HL-60/S4 treated with phorbol 12-myristate 13-acetate at 8.2 ng/mL for 4 days and 3 days (cell line): ENCODE data around the gene COQ10A.

Experiments used
- in situ Hi-C: fragments of 300-500 bp; cut with MboI; formaldehyde crosslinking; loops from 2 replicates; pipeline ENCODE4 v1.15.0; 2022; ENCODE audit warnings: low sequenced_read_pairs

Gene COQ10A

GRCh38 chr12:56266693-56267442 lies at the start of gene COQ10A:
Gene COQ10A, plus strand, starts transcription at chr12:56266942. Its CDS starts 177 bp downstream, at chr12:56267119.
- in situ Hi-C loops = no loop called here

GRCh38 chr12:56219840-56220239 lies 46.9 kb upstream of the COQ10A start:
- in situ Hi-C loops = no loop called here

GRCh38 chr12:56220611-56221231 lies 46.0 kb upstream of the COQ10A start:
- in situ Hi-C loops = no loop called here

- in situ Hi-C loops = no loop called here
Measured at GRCh38 chr12:56221232-56221756, 45.4 kb upstream of the COQ10A start.

GRCh38 chr12:56221757-56222530 lies 44.8 kb upstream of the COQ10A start, which contains the start of gene RNF41:
Gene RNF41, minus strand, starts transcription at chr12:56221922. Its CDS starts 7,875 bp downstream, at chr12:56214047.
- in situ Hi-C loops = no loop called here

GRCh38 chr12:56222531-56222895 lies 44.2 kb upstream of the COQ10A start:
- in situ Hi-C loops = no loop called here

- in situ Hi-C loops = no loop called here
Measured at GRCh38 chr12:56223571-56224101, 43.1 kb upstream of the COQ10A start.

- in situ Hi-C loops = no loop called here
Measured at GRCh38 chr12:56224102-56224701, 42.5 kb upstream of the COQ10A start, which contains the start of gene NABP2. Gene NABP2, plus strand, starts transcription at chr12:56224342. Its CDS starts 515 bp downstream, at chr12:56224857.

GRCh38 chr12:56224954-56225353 lies 41.8 kb upstream of the COQ10A start:
- in situ Hi-C loops = no loop called here

- in situ Hi-C loops = no loop called here
Measured at GRCh38 chr12:56229082-56229481, 37.7 kb upstream of the COQ10A start.

- in situ Hi-C loops = no loop called here
Measured at GRCh38 chr12:56229916-56230431, 36.8 kb upstream of the COQ10A start, which contains the start of gene SLC39A5. Gene SLC39A5, plus strand, starts transcription at chr12:56230051. Its CDS starts 1,224 bp downstream, at chr12:56231275.

GRCh38 chr12:56230432-56231183 lies 36.1 kb upstream of the COQ10A start:
- in situ Hi-C loops = no loop called here

GRCh38 chr12:56231184-56231582 lies 35.6 kb upstream of the COQ10A start:
- in situ Hi-C loops = no loop called here

- in situ Hi-C loops = no loop called here
Measured at GRCh38 chr12:56234746-56235436, 31.9 kb upstream of the COQ10A start.

- in situ Hi-C loops = no loop called here
Measured at GRCh38 chr12:56236091-56236490, 30.7 kb upstream of the COQ10A start.

GRCh38 chr12:56236985-56237384 lies 29.8 kb upstream of the COQ10A start:
- in situ Hi-C loops = no loop called here

GRCh38 chr12:56237552-56237951 lies 29.2 kb upstream of the COQ10A start:
- in situ Hi-C loops = no loop called here

GRCh38 chr12:56241424-56242303 lies 25.1 kb upstream of the COQ10A start:
- in situ Hi-C loops = no loop called here
